H9 (cell line): ENCODE data around the gene IMMP2L. TPM values are rescaled to one million over a fixed set of nuclear protein-coding genes. Genes with fewer than 3 reads are reported as not detected.

Source experiments
- DNase-seq: peaks from one replicate; pipeline ENCODE4 v3.0.0-alpha.2; 2017
- H2AFZ ChIP-seq: one replicate; pipeline ENCODE4 v1.6.1; 2013; ENCODE audit warnings: mild to moderate bottlenecking, low read length, control low read depth, moderate library complexity
- H2AK5ac ChIP-seq: 2 replicates; pipeline ENCODE4 v1.6.1; 2013; ENCODE audit warnings: low read length, control low read depth, mixed read lengths; ENCODE audit not compliant: insufficient read length
- H2BK120ac ChIP-seq: one replicate; pipeline ENCODE4 v1.6.1; 2013; ENCODE audit warnings: low read depth, mild to moderate bottlenecking, low read length, control low read depth, inconsistent platforms; ENCODE audit not compliant: poor library complexity, severe bottlenecking
- H2BK12ac ChIP-seq: 2 replicates; pipeline ENCODE4 v1.6.1; 2013; ENCODE audit warnings: low read length, control low read depth, mixed read lengths, low read depth; ENCODE audit not compliant: insufficient read length
- H2BK15ac ChIP-seq: 2 replicates; pipeline ENCODE4 v1.6.1; 2013; ENCODE audit warnings: low read depth, low read length, control low read depth
- H2BK20ac ChIP-seq: one replicate; pipeline ENCODE4 v1.6.1; 2013; ENCODE audit warnings: low read depth, mild to moderate bottlenecking, low read length, control low read depth, inconsistent platforms; ENCODE audit not compliant: poor library complexity, severe bottlenecking
- H2BK5ac ChIP-seq: 2 replicates; pipeline ENCODE4 v1.6.1; 2013; ENCODE audit warnings: low read length, control low read depth, mixed read lengths; ENCODE audit not compliant: insufficient read length
- H3K14ac ChIP-seq: 2 replicates; pipeline ENCODE4 v1.6.1; 2013; ENCODE audit warnings: low read length, control low read depth; ENCODE audit not compliant: insufficient read depth
- H3K18ac ChIP-seq: 2 replicates; pipeline ENCODE4 v1.6.1; 2013; ENCODE audit warnings: low read depth, mild to moderate bottlenecking, mixed read lengths, low read length, control low read depth; ENCODE audit not compliant: insufficient read length
- H3K23ac ChIP-seq: 2 replicates; pipeline ENCODE4 v1.6.1; 2013; ENCODE audit warnings: low read length, control low read depth, mixed read lengths, low read depth; ENCODE audit not compliant: insufficient read length
- H3K23me2 ChIP-seq: 2 replicates; pipeline ENCODE4 v1.6.1; 2013; ENCODE audit warnings: low read depth, mild to moderate bottlenecking, mixed read lengths, low read length, control low read depth; ENCODE audit not compliant: insufficient read length, poor library complexity, severe bottlenecking
- H3K27ac ChIP-seq: 2 replicates; pipeline ENCODE4 v1.5.1; 2013; ENCODE audit warnings: low read length, control low read depth, mixed read lengths, low read depth; ENCODE audit not compliant: insufficient read length
- H3K27me3 ChIP-seq: 2 replicates; pipeline ENCODE4 v1.6.1; 2013; ENCODE audit warnings: low read length, control low read depth, inconsistent platforms; ENCODE audit not compliant: insufficient read depth
- H3K4ac ChIP-seq: 2 replicates; pipeline ENCODE4 v1.6.1; 2013; ENCODE audit warnings: low read depth, mild to moderate bottlenecking, control low read depth, inconsistent platforms, low read length, moderate library complexity
- H3K4me1 ChIP-seq: 2 replicates; pipeline ENCODE4 v1.6.1; 2013; ENCODE audit warnings: low read length, control low read depth, inconsistent platforms; ENCODE audit not compliant: insufficient read depth
- H3K4me2 ChIP-seq: 2 replicates; pipeline ENCODE4 v1.6.1; 2013; ENCODE audit warnings: low read length, control low read depth, mixed read lengths; ENCODE audit not compliant: insufficient read length, insufficient read depth
- H3K56ac ChIP-seq: 2 replicates; pipeline ENCODE4 v1.6.1; 2013; ENCODE audit warnings: low read depth, mild to moderate bottlenecking, mixed read lengths, low read length, control low read depth; ENCODE audit not compliant: insufficient read length
- H3K79me1 ChIP-seq: 2 replicates; pipeline ENCODE4 v1.6.1; 2013; ENCODE audit warnings: low read depth, mild to moderate bottlenecking, moderate library complexity, low read length, control low read depth, inconsistent platforms; ENCODE audit not compliant: insufficient read depth, poor library complexity, severe bottlenecking
- H3K79me2 ChIP-seq: 2 replicates; pipeline ENCODE4 v1.6.1; 2013; ENCODE audit warnings: low read length, control low read depth, inconsistent platforms; ENCODE audit not compliant: insufficient read depth
- H3K9ac ChIP-seq: 2 replicates; pipeline ENCODE4 v1.6.1; 2013; ENCODE audit warnings: low read length, control low read depth, mixed read lengths; ENCODE audit not compliant: insufficient read length; ENCODE audit errors: extremely low read depth
- H3K9me3 ChIP-seq: one replicate; pipeline ENCODE4 v1.6.1; 2013; ENCODE audit warnings: low read depth, low read length, inconsistent platforms; ENCODE audit not compliant: control insufficient read depth
- H3T11ph ChIP-seq: one replicate; pipeline ENCODE4 v1.6.1; 2013; ENCODE audit warnings: mild to moderate bottlenecking, low read length, control low read depth, inconsistent platforms
- H4K20me1 ChIP-seq: one replicate; pipeline ENCODE4 v1.6.1; 2013; ENCODE audit not compliant: control insufficient read depth, insufficient read length, insufficient read depth
- H4K5ac ChIP-seq: 2 replicates; pipeline ENCODE4 v1.6.1; 2013; ENCODE audit warnings: low read depth, mild to moderate bottlenecking, mixed read lengths, low read length, control low read depth; ENCODE audit not compliant: insufficient read length
- H4K8ac ChIP-seq: replicated peaks from 2 replicates; pipeline ENCODE4 v1.6.1; 2013; ENCODE audit warnings: low read length, control low read depth, mixed read lengths, low read depth; ENCODE audit not compliant: insufficient read length
- H4K91ac ChIP-seq: 2 replicates; pipeline ENCODE4 v1.6.1; 2013; ENCODE audit warnings: low read depth, mild to moderate bottlenecking, moderate library complexity, mixed read lengths, low read length, control low read depth; ENCODE audit not compliant: insufficient read length
- H3K27ac Mint-ChIP-seq, 3 experiments: 2 replicates in 2 of 3; 3 replicates in 1 of 3; pipeline ENCODE4 v1.8.0; 2020 to 2021; ENCODE audit warnings: mixed read lengths in 3 of 3, mild to moderate bottlenecking in 1 of 3, moderate library complexity in 1 of 3
- H3K27me3 Mint-ChIP-seq: 2 replicates; pipeline ENCODE4 v1.8.0; 2021; ENCODE audit warnings: low read depth, mild to moderate bottlenecking, moderate library complexity, mixed read lengths
- H3K36me3 Mint-ChIP-seq, 3 experiments: 2 replicates in 2 of 3; 3 replicates in 1 of 3; pipeline ENCODE4 v1.8.0; 2020 to 2021; ENCODE audit warnings: low read depth in 3 of 3, mixed read lengths in 3 of 3; ENCODE audit not compliant: insufficient read depth in 1 of 3
- H3K4me1 Mint-ChIP-seq, 2 experiments: 2 replicates each; pipeline ENCODE4 v1.8.0; 2020; ENCODE audit warnings: mixed read lengths in 2 of 2
- H3K4me3 Mint-ChIP-seq, 2 experiments: 2 replicates in 1 of 2; 3 replicates in 1 of 2; pipeline ENCODE4 v1.8.0; 2020 to 2021; ENCODE audit warnings: mild to moderate bottlenecking in 2 of 2, mixed read lengths in 2 of 2, moderate library complexity in 1 of 2
- H3K9me3 Mint-ChIP-seq, 2 experiments: 2 replicates in 1 of 2; 3 replicates in 1 of 2; pipeline ENCODE4 v1.8.0; 2020; ENCODE audit warnings: mild to moderate bottlenecking in 2 of 2, mixed read lengths in 2 of 2, moderate library complexity in 1 of 2
- total RNA-seq: library from RNA; stranded (reverse); gene quantifications from 2 replicates; pipeline ENCODE4 v1.2.1, GENCODE V29; 2021
- TF ChIP-seq, protein P1 (sequence below): fragments of 200-600 bp; sonication (generic); conservative IDR thresholded peaks from 3 replicates; pipeline ENCODE4 v1.8.0; 2021; ENCODE audit warnings: antibody characterized with exemption, mild to moderate bottlenecking

The IMMP2L gene
- total RNA-seq, 1 experiment from 2014 or later, result 14.7 TPM

DNA sequence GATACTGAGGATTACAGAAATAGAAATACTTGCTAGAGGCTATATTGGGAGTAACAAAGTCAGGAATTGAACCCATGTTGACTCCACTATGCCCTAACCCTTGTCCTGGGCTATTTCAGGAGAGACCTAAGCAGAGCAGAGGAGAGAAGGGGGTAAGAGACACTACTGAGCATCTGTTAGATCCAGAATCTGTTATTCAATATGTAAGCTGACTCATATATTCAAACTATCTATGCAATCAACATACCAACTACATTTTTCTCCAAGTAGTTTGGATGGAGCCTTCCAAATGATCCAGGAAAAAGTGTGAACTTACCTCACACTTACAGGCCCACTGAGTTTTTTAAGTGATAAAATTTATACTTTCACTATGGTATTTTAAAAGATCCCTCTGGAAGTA, 216.1 kb downstream of the IMMP2L start:
- no peak overlapping the region for H4K5ac ChIP-seq
- no peak overlapping the region for H3K18ac ChIP-seq
- Mint-ChIP-seq H3K27ac (no peak overlapping the region), H3K4me3 (no peak overlapping the region), H3K9me3 (peaks cover 15 to 18% of the 10 kb centered on the region in 2 experiments), H3K4me1 (no peaks in the 10 kb centered on the region), H3K36me3 (peaks cover 5 to 18% (median 12%) of the 10 kb centered on the region in 3 experiments; a peak in 6 of 7 replicates), H3K27me3 (no peaks in the 10 kb centered on the region)
- H3K14ac ChIP-seq, result no peak overlapping the region
- no peak overlapping the region for H3K23ac ChIP-seq
- no peak overlapping the region for H2BK5ac ChIP-seq
- H3K4ac ChIP-seq, result no peak overlapping the region
- no peak overlapping the region for H2BK20ac ChIP-seq
- no peak overlapping the region for H2AK5ac ChIP-seq
- no peak overlapping the region for H3K56ac ChIP-seq
- H3K9me3 ChIP-seq, result no peaks in the 10 kb centered on the region
- H3K79me2 ChIP-seq, result no peaks in the 10 kb centered on the region
- H3K4me2 ChIP-seq, result no peak overlapping the region
- H3K23me2 ChIP-seq, result no peaks in the 10 kb centered on the region
- DNase-seq, result no peak
- no peaks in the 10 kb centered on the region for H3K27me3 ChIP-seq
- TF ChIP-seq, protein P1, sequence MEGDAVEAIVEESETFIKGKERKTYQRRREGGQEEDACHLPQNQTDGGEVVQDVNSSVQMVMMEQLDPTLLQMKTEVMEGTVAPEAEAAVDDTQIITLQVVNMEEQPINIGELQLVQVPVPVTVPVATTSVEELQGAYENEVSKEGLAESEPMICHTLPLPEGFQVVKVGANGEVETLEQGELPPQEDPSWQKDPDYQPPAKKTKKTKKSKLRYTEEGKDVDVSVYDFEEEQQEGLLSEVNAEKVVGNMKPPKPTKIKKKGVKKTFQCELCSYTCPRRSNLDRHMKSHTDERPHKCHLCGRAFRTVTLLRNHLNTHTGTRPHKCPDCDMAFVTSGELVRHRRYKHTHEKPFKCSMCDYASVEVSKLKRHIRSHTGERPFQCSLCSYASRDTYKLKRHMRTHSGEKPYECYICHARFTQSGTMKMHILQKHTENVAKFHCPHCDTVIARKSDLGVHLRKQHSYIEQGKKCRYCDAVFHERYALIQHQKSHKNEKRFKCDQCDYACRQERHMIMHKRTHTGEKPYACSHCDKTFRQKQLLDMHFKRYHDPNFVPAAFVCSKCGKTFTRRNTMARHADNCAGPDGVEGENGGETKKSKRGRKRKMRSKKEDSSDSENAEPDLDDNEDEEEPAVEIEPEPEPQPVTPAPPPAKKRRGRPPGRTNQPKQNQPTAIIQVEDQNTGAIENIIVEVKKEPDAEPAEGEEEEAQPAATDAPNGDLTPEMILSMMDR, result no peak
- H3K9ac ChIP-seq, result no peak overlapping the region
- no peak overlapping the region for H3T11ph ChIP-seq
- no peaks in the 10 kb centered on the region for H3K79me1 ChIP-seq
- no peak overlapping the region for H4K91ac ChIP-seq
- H4K20me1 ChIP-seq, result no peaks in the 10 kb centered on the region
- no peak overlapping the region for H2AFZ ChIP-seq
- H2BK120ac ChIP-seq, result no peak overlapping the region
- no peaks in the 10 kb centered on the region for H3K4me1 ChIP-seq
- H2BK15ac ChIP-seq, result no peak overlapping the region
- no peak overlapping the region for H4K8ac ChIP-seq
- no peak overlapping the region for H3K27ac ChIP-seq
- no peak overlapping the region for H2BK12ac ChIP-seq
